Measurements from ENCODE around the gene SCARF2.

DNA sequence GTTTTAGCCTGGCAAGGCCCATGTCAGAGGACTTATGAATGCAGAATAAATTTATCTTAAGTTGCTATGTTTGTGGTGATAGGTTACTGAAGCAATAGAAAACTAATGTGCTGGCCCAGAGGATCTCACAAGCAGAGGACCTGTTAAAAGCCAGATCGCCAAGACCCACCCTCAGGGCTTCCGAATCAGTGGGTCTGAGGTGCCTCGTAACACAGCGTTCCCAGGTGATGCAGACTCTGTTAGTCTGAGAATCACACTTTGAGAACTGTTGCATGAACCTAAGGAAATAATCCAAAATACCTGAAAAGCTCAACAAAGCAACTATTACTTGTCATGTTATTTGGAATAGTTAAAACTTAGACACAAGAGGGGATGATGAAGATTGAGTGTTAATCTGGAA, 6.7 kb upstream of the SCARF2 start:
- TF ChIP-seq, protein P1, sequence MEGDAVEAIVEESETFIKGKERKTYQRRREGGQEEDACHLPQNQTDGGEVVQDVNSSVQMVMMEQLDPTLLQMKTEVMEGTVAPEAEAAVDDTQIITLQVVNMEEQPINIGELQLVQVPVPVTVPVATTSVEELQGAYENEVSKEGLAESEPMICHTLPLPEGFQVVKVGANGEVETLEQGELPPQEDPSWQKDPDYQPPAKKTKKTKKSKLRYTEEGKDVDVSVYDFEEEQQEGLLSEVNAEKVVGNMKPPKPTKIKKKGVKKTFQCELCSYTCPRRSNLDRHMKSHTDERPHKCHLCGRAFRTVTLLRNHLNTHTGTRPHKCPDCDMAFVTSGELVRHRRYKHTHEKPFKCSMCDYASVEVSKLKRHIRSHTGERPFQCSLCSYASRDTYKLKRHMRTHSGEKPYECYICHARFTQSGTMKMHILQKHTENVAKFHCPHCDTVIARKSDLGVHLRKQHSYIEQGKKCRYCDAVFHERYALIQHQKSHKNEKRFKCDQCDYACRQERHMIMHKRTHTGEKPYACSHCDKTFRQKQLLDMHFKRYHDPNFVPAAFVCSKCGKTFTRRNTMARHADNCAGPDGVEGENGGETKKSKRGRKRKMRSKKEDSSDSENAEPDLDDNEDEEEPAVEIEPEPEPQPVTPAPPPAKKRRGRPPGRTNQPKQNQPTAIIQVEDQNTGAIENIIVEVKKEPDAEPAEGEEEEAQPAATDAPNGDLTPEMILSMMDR (IDR thresholded peaks at IDR 0.05; ENCODE audit: insufficient read depth, low read length) = no peak
- TF ChIP-seq POLR2AphosphoS5 (IDR thresholded peaks at IDR 0.05; ENCODE audit: low read depth) = no peak
- TF ChIP-seq SPI1 (IDR thresholded peaks at IDR 0.05; ENCODE audit: borderline replicate concordance, low read depth) = no peak
- TF ChIP-seq GABPA (IDR thresholded peaks at IDR 0.05; ENCODE audit: low read depth) = no peak
- TF ChIP-seq, protein P2, sequence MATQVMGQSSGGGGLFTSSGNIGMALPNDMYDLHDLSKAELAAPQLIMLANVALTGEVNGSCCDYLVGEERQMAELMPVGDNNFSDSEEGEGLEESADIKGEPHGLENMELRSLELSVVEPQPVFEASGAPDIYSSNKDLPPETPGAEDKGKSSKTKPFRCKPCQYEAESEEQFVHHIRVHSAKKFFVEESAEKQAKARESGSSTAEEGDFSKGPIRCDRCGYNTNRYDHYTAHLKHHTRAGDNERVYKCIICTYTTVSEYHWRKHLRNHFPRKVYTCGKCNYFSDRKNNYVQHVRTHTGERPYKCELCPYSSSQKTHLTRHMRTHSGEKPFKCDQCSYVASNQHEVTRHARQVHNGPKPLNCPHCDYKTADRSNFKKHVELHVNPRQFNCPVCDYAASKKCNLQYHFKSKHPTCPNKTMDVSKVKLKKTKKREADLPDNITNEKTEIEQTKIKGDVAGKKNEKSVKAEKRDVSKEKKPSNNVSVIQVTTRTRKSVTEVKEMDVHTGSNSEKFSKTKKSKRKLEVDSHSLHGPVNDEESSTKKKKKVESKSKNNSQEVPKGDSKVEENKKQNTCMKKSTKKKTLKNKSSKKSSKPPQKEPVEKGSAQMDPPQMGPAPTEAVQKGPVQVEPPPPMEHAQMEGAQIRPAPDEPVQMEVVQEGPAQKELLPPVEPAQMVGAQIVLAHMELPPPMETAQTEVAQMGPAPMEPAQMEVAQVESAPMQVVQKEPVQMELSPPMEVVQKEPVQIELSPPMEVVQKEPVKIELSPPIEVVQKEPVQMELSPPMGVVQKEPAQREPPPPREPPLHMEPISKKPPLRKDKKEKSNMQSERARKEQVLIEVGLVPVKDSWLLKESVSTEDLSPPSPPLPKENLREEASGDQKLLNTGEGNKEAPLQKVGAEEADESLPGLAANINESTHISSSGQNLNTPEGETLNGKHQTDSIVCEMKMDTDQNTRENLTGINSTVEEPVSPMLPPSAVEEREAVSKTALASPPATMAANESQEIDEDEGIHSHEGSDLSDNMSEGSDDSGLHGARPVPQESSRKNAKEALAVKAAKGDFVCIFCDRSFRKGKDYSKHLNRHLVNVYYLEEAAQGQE (IDR thresholded peaks at IDR 0.05; ENCODE audit: insufficient replicate concordance, low read depth) = no peak
